ENCODE results near the gene CYBC1.

The CYBC1 gene

GRCh38 chr17:82450357-82451106 is at the start of gene CYBC1:
Gene CYBC1 (minus strand): TSS chr17:82450752. CDS start chr17:82449254, 1,498 bp downstream.
- peak; percentile 92 to 97 for DNase-seq

- DNase-seq: peak; percentile 36 to 64
Measured at GRCh38 chr17:82497483-82498405, 47.2 kb upstream of the CYBC1 start.

- DNase-seq: peak; percentile 94 to 98
Measured at GRCh38 chr17:82496529-82497434, 46.2 kb upstream of the CYBC1 start.

DNA sequence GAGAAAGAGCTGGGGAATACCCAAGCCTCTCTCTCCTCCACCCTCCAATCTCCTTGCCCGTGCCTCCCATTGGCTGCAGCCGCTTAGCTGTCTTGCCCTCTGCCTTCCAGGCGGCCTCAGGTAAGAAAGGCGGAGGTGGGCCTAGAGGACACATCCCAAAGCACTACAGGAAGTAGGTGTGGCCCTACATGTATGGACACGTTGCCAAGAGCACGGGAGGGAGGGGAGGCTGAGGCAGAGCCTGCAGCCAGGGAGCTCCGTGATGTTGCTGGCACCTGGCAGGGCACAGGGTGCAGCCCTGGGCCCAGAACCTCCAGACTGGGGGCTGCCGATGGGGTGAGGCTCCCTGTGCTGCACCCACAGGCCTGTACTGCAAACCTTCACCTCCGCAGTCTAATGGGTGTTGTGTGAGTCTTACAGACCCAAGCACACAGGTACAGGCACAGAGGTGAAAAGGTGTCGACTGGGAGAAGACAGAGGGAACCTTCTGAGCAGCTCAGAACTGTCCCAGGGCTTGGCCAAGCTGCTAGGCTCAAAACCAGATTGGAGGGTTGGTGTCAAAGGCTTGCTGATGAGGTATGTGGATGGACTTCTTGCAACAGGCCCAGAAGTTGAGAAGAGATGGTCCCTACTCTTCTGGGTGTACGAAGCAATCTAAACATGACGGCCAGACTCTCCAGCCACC is 45.4 kb upstream of the CYBC1 start:
- peak; percentile 82 to 89 for DNase-seq

GRCh38 chr17:82494236-82495055 is 43.9 kb upstream of the CYBC1 start:
- DNase-seq: peak; percentile 96

DNA sequence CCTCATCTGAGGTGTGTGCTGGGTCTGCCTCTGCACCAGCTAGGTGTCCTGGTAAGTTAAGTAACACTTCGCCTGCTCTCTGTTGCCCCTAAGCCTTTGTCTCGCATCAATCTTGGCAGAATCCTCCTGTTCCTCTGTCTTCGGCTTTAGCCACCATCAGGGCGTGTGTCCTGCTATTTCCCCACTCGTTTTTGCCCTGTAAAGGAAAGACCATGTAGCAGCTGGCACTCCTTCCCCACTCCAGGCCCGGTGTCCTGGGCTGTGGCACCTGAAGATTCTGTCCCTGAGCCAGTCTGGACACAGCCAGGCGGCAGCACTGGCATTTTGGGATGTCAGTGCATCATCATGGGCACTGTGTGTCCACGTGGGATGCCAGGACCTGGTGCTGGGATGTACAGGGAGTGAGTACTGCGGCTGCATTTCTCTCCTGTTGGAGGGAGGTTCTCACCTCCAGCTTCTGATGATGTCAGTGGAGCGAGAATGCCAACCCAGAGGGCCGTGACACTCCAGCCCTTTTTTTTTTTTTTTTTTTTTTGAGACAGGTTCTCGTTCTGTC is 42.8 kb upstream of the CYBC1 start:
- DNase-seq: no peak

GRCh38 chr17:82492643-82493225 is 42.2 kb upstream of the CYBC1 start:
- DNase-seq: no peak

- DNase-seq: no peak
Measured at GRCh38 chr17:82491533-82491932, 41.0 kb upstream of the CYBC1 start.

DNA sequence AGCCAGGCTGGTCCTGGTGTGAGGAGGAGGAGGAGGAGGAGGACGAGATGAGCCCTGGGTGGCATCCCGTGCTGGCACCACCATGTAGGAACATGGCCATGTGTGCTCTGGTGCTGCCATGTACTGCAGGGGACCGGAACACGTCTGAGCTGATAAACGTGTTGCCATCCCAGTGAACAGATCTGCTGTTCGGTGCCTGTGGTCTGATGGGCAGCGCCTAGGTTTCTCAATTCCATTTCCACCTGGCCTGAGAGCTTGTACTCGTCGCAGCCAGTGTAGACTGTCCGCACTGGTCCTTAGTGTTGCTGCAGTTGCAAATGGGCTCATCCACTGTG is 40.6 kb upstream of the CYBC1 start:
- no peak for DNase-seq

DNA sequence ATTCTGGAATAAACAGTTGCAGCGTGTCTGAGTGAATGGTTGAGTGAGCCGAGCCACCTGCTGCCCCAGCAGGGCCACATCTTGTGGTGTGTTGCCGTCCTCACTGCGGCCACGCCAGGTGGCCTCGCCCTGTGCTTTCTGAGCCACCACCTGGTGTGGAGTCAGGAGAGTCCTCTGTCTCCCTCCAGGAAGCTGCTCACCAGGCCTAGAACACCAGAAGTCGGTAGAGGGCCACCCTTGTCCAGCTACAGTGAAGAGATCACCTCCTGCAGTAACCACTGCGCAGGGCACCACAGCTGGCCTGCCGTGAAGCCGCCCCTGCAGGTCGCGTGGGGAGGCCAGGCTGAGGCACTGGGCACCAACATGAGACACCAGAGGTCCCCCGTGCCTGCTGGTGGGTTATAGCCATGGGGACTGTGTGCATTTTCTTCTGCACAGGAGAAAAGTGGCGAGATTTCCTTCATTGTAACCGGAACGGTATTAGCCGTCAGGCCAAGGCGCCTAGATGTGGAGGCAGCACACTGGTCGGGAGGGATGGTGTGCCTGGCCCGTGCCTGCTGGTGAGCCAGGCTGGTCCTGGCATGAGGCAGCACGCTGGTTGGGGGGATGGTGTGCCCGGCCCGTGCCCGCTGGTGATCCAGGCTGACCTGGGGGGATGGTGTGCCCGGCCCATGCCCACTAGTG is 40.1 kb upstream of the CYBC1 start:
- peak; percentile 86 to 89 for DNase-seq

GRCh38 chr17:82489851-82490511 is 39.4 kb upstream of the CYBC1 start:
- peak in 1 of 2 experiments; percentile 65 for DNase-seq

GRCh38 chr17:82489117-82489516 is 38.6 kb upstream of the CYBC1 start:
- DNase-seq: no peak

- no peak for DNase-seq
Measured at GRCh38 chr17:82487910-82488309, 37.4 kb upstream of the CYBC1 start.

DNA sequence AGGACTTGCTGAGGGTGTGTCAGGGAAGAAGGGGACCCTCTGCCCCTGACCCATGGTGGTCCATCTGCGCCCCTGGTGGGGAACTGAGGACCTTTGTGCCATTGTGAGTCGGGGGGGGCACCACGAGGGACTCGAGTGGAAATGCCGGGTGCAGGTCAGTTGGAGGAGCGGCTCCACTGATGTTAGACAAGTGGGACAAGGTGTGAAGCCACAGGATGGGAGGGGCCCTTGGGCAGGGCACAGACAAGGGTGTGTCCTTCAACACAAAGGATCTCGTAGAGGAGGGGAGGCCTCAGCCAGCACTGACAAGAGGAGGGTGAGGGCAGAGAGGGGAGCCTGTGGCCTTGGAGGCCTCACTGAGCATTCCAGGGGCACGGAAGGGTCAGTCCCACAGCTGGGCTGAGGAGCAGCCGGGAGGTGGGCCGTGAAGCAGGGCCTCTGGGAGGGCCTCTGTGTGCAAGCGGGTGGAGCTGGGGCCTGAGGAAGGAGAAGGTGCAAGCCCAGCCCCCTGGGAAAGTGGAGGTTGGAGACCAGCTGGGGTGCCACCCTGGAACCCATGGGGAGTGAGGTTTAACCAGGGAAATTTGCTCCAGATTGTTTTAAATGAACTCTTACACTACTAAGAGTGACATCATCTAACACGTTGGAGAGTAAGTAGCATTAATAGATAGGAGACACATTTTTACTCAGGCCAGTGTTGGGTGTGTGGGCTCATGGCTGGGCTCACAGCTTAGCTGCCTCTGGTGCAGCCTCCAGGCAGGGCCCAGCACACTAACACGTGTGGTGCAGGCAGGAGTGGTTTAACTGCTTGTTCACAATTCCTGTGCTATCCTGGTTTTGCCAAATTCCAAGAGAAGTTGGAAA is 35.9 kb upstream of the CYBC1 start:
- DNase-seq: no peak

- DNase-seq: no peak
Measured at GRCh38 chr17:82483836-82484235, 33.3 kb upstream of the CYBC1 start.

DNA sequence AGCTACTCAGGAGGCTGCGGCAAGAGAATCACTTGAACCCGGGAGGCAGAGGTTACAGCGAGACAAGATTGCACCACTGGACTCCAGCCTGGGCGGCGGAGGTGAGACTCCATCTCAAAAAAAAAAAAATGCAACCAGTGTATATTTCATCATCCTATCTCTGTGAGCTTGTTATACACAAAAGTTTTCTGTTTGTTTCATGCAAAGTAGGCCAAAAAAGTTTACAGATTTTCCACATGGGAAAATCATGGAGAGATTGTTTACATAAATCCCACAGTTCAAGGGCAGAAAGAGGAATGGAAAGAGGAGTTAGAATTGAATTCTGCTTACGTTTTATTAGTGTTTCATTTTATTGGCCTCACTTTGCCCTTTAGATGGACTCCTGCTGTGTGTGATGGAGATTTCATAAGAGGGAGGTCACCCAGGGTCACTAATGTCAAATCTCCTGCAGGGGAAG is 32.7 kb upstream of the CYBC1 start:
- no peak for DNase-seq

DNA sequence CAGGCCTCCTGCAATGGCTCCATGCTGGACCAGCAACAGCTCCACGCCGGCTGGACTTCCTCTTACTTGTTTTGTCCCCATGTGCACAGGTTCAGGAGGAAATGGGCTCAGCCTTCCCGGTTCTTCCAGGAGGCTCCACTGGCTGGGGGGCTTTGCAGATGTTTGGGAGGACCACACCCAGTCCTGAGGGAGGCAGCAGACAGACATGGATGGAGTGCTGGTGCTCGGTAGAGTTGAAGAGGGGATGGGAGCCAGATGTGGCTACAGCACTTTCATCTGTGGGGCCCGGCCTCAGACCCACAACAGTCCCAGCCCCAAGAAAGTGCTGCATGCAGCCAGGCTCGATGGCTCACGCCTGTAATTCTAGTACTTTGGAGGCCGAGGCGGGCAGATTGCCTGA is 29.8 kb upstream of the CYBC1 start:
- DNase-seq: no peak

GRCh38 chr17:82479602-82480001 is 29.1 kb upstream of the CYBC1 start:
- DNase-seq: no peak
